HCT116 (cell line): Measurements from ENCODE around the gene WDR33. TPM values are rescaled to one million over a fixed set of nuclear protein-coding genes. Genes with fewer than 3 reads are reported as not detected.

ENCODE experiments used
- ATAC-seq: fragments of 200-7000 bp; cut with Tn5 transposase; 2 replicates; pipeline ENCODE4 v1.9.1; 2020; ENCODE audit warnings: mild to moderate bottlenecking, moderate library complexity
- BruUV-seq: library from RNA; stranded (reverse); fragments of 400-500 nt; replicated peaks from 2 replicates; lab custom pipeline; 2021; lab: Mats Ljungman, UMichigan
- CTCF ChIA-PET: fragments of 300-600 bp; sonication (Branson Sonifier 250); formaldehyde crosslinking; loops from one replicate; lab custom pipeline; 2021; ENCODE audit warnings: antibody characterized with exemption; lab: Charles Lee
- POLR2A ChIA-PET: fragments of 300-600, 350-600 bp; sonication (Branson Sonifier 250); formaldehyde crosslinking; loops from one replicate; lab custom pipeline; 2021; ENCODE audit warnings: antibody characterized with exemption; lab: Charles Lee
- RAD21 ChIA-PET, 2 experiments: fragments of 300-600 bp; sonication (Branson Sonifier 250); formaldehyde crosslinking; loops; one replicate each; lab custom pipeline; 2023; ENCODE audit warnings: low total read pairs in 2 of 2; ENCODE audit not compliant: uncharacterized antibody in 2 of 2, unreplicated experiment in 2 of 2, low non-redundant PET in 1 of 2; lab: Charles Lee
- DNase-seq: peaks from one replicate; pipeline ENCODE4 v3.0.0-alpha.2; 2010; ENCODE audit warnings: low read depth, low spot score
- H2AFZ ChIP-seq: fragments of 200-600 bp; shearing (Covaris generic), sonication (generic); 2 replicates; pipeline ENCODE4 v1.6.1; 2017; ENCODE audit warnings: low read depth, mixed run types, mixed read lengths, antibody characterized with exemption, low read length; ENCODE audit not compliant: poor library complexity, severe bottlenecking
- H3K27ac ChIP-seq: 2 replicates; pipeline ENCODE4 v1.5.1; 2012; ENCODE audit warnings: low read depth, low read length
- H3K27me3 ChIP-seq: fragments of 200-600 bp; sonication (generic); 2 replicates; pipeline ENCODE4 v1.6.1; 2016; ENCODE audit warnings: mixed run types, low read length, mixed read lengths; ENCODE audit not compliant: insufficient read depth
- H3K36me3 ChIP-seq, 2 experiments: fragments of 200-500 bp in 1 of 2; fragments of 200-600 bp in 1 of 2; sonication (Bioruptor generic) in 1 of 2; sonication (generic) in 1 of 2; 2 replicates each; pipeline versions ENCODE4 v1.5.1 to v1.6.1; 2014 to 2016; ENCODE audit warnings: low read length in 2 of 2, inconsistent platforms in 1 of 2, mixed read lengths in 1 of 2, mixed run types in 1 of 2; ENCODE audit not compliant: insufficient read depth in 2 of 2, control insufficient read depth in 1 of 2
- H3K4me1 ChIP-seq, 2 experiments: fragments of 200-600 bp in 1 of 2; sonication (generic) in 1 of 2; 2 replicates each; pipeline versions ENCODE4 v1.5.1 to v1.6.1; 2012 to 2017; ENCODE audit warnings: low read length in 2 of 2, inconsistent platforms in 1 of 2, mild to moderate bottlenecking in 1 of 2, mixed read lengths in 1 of 2, mixed run types in 1 of 2, moderate library complexity in 1 of 2; ENCODE audit not compliant: insufficient read depth in 2 of 2, control insufficient read depth in 1 of 2
- H3K4me2 ChIP-seq: fragments of 200-600 bp; sonication (generic); 2 replicates; pipeline ENCODE4 v1.6.1; 2017; ENCODE audit warnings: mixed run types, low read length, mixed read lengths
- H3K4me3 ChIP-seq, 2 experiments: fragments of 200-600 bp in 1 of 2; sonication (generic) in 1 of 2; replicated peaks in 1 of 2; 2 replicates each; pipeline ENCODE4 v1.5.1; 2011 to 2016; ENCODE audit warnings: low read length in 2 of 2, control low read depth in 1 of 2, low read depth in 1 of 2, mild to moderate bottlenecking in 1 of 2, mixed read lengths in 1 of 2, mixed run types in 1 of 2
- H3K79me2 ChIP-seq: fragments of 200-600 bp; sonication (generic); 2 replicates; pipeline ENCODE4 v1.6.1; 2017; ENCODE audit warnings: mild to moderate bottlenecking, mixed run types, low read length, moderate library complexity, mixed read lengths; ENCODE audit not compliant: insufficient read depth
- H3K9ac ChIP-seq: fragments of 200-600 bp; sonication (generic); 2 replicates; pipeline ENCODE4 v1.6.1; 2016; ENCODE audit warnings: low read length, mixed read lengths
- H3K9me2 ChIP-seq: fragments of 200-600 bp; sonication (generic), shearing (Covaris generic); 2 replicates; pipeline ENCODE4 v1.6.1; 2017; ENCODE audit warnings: mixed run types, mild to moderate bottlenecking, moderate library complexity; ENCODE audit not compliant: insufficient read depth
- H3K9me3 ChIP-seq, 2 experiments: fragments of 200-500 bp in 1 of 2; fragments of 200-600 bp in 1 of 2; sonication (Bioruptor generic) in 1 of 2; sonication (generic) in 1 of 2; 2 replicates each; pipeline ENCODE4 v1.6.1; 2014 to 2017; ENCODE audit warnings: low read length in 2 of 2, mixed read lengths in 2 of 2, inconsistent platforms in 1 of 2, low read depth in 1 of 2, mild to moderate bottlenecking in 1 of 2, mixed run types in 1 of 2, moderate library complexity in 1 of 2; ENCODE audit not compliant: control insufficient read depth in 1 of 2, insufficient read depth in 1 of 2
- H4K20me1 ChIP-seq: fragments of 200-600 bp; sonication (generic), shearing (Covaris generic); 2 replicates; pipeline ENCODE4 v1.6.1; 2017; ENCODE audit warnings: mixed run types, mild to moderate bottlenecking, moderate library complexity; ENCODE audit not compliant: insufficient read depth
- ATF3 ChIP-seq: IDR thresholded peaks from 2 replicates; pipeline ENCODE4 v1.6.1; 2012
- CBX3 ChIP-seq: IDR thresholded peaks from 2 replicates; pipeline ENCODE4 v1.6.1; 2012; ENCODE audit warnings: low read depth
- EGR1 ChIP-seq: IDR thresholded peaks from 2 replicates; pipeline ENCODE4 v1.6.1; 2012; ENCODE audit warnings: low read depth
- EZH2 ChIP-seq: fragments of 200-600 bp; sonication (generic); IDR thresholded peaks from 2 replicates; pipeline ENCODE4 v1.6.1; 2017; ENCODE audit warnings: antibody characterized with exemption, mixed run types
- EZH2phosphoT487 ChIP-seq: fragments of 200-600 bp; IDR thresholded peaks from 2 replicates; pipeline ENCODE4 v1.6.1; 2018; ENCODE audit warnings: antibody characterized with exemption, borderline replicate concordance
- FOSL1 ChIP-seq: IDR thresholded peaks from 2 replicates; pipeline ENCODE4 v1.6.1; 2012; ENCODE audit warnings: low read depth
- JUND ChIP-seq: IDR thresholded peaks from 2 replicates; pipeline ENCODE4 v1.6.1; 2012
- MAX ChIP-seq: IDR thresholded peaks from 2 replicates; pipeline ENCODE4 v1.6.1; 2012
- POLR2A ChIP-seq: IDR thresholded peaks from 2 replicates; pipeline ENCODE4 v1.7.0; 2011; ENCODE audit warnings: borderline replicate concordance; ENCODE audit not compliant: insufficient read depth, insufficient read length; ENCODE audit errors: extremely low read depth
- POLR2AphosphoS5 ChIP-seq: IDR thresholded peaks from 2 replicates; pipeline ENCODE4 v1.6.1; 2011; ENCODE audit warnings: mild to moderate bottlenecking, low read depth, low read length, moderate library complexity
- RAD21 ChIP-seq: IDR thresholded peaks from 2 replicates; pipeline ENCODE4 v1.6.1; 2012; ENCODE audit warnings: low read depth, mild to moderate bottlenecking
- REST ChIP-seq: IDR thresholded peaks from 2 replicates; pipeline ENCODE4 v1.6.1; 2012; ENCODE audit warnings: low read depth
- SIN3A ChIP-seq: IDR thresholded peaks from 2 replicates; pipeline ENCODE4 v1.6.1; 2012; ENCODE audit warnings: low read depth
- SP1 ChIP-seq: IDR thresholded peaks from 2 replicates; pipeline ENCODE4 v1.6.1; 2012; ENCODE audit warnings: low read depth
- SRF ChIP-seq: IDR thresholded peaks from 2 replicates; pipeline ENCODE4 v1.6.1; 2012; ENCODE audit warnings: low read depth
- TCF7L2 ChIP-seq: IDR thresholded peaks from 2 replicates; pipeline ENCODE4 v1.7.0; 2011; ENCODE audit warnings: borderline replicate concordance, inconsistent platforms; ENCODE audit not compliant: insufficient read depth, insufficient read length; ENCODE audit errors: extremely low read depth
- YY1 ChIP-seq: IDR thresholded peaks from 2 replicates; pipeline ENCODE4 v1.6.1; 2011; ENCODE audit warnings: low read length, low read depth, moderate library complexity, mild to moderate bottlenecking; ENCODE audit not compliant: insufficient replicate concordance; ENCODE audit errors: extremely low read depth
- ZFX ChIP-seq: fragments of 450-650 bp; IDR thresholded peaks from 2 replicates; pipeline ENCODE4 v1.6.1; 2017
- intact Hi-C: fragments of 100-400 bp; cut with micrococcal nuclease; formaldehyde crosslinking; loops from 2 replicates; pipeline ENCODE4 v1.10.0; 2022
- total RNA-seq: library from RNA; stranded (reverse); gene quantifications from one replicate; pipeline ENCODE4 v1.2.1, GENCODE V29; 2021; ENCODE audit not compliant: unreplicated experiment
- TF ChIP-seq, protein P1 (sequence below), 3 experiments: fragments of 200-600 bp in 1 of 3; sonication (generic) in 1 of 3; IDR thresholded peaks in 2 of 3; conservative IDR thresholded peaks in 1 of 3; 2 replicates each; pipeline ENCODE4 v1.5.1; 2012 to 2017; ENCODE audit warnings: low read depth in 2 of 3, low read length in 2 of 3, antibody characterized with exemption in 1 of 3, borderline replicate concordance in 1 of 3, control low read depth in 1 of 3, mild to moderate bottlenecking in 1 of 3, mixed read lengths in 1 of 3, mixed run types in 1 of 3, moderate library complexity in 1 of 3; ENCODE audit not compliant: insufficient read depth in 1 of 3
- TF ChIP-seq, protein P2 (sequence below): IDR thresholded peaks from 2 replicates; pipeline ENCODE4 v1.6.1; 2011; ENCODE audit warnings: mild to moderate bottlenecking, low read length, moderate library complexity; ENCODE audit not compliant: insufficient replicate concordance; ENCODE audit errors: extremely low read depth

Gene WDR33
- total RNA-seq, 1 experiment from 2014 or later, result 52.5 TPM

GRCh38 chr2:127704641-127705390 lies 106.2 kb downstream of the WDR33 start:
- no TSS peak for BruUV-seq
- RAD21 ChIA-PET, result no interaction called here
- no peak for TF ChIP-seq EGR1
- TF ChIP-seq EZH2phosphoT487, result no peak
- TF ChIP-seq POLR2A, result no peak
- no peak for TF ChIP-seq FOSL1
- TF ChIP-seq MAX, result no peak
- TF ChIP-seq SRF, result no peak
- no peak for TF ChIP-seq REST
- TF ChIP-seq CBX3, result no peak
- TF ChIP-seq EZH2, result no peak
- no peak for TF ChIP-seq RAD21
- no peak for TF ChIP-seq TCF7L2
- TF ChIP-seq POLR2AphosphoS5, result no peak
- no peak for TF ChIP-seq JUND
- TF ChIP-seq SIN3A, result no peak
- no peak for TF ChIP-seq YY1
- TF ChIP-seq ATF3, result no peak
- TF ChIP-seq, protein P1, sequence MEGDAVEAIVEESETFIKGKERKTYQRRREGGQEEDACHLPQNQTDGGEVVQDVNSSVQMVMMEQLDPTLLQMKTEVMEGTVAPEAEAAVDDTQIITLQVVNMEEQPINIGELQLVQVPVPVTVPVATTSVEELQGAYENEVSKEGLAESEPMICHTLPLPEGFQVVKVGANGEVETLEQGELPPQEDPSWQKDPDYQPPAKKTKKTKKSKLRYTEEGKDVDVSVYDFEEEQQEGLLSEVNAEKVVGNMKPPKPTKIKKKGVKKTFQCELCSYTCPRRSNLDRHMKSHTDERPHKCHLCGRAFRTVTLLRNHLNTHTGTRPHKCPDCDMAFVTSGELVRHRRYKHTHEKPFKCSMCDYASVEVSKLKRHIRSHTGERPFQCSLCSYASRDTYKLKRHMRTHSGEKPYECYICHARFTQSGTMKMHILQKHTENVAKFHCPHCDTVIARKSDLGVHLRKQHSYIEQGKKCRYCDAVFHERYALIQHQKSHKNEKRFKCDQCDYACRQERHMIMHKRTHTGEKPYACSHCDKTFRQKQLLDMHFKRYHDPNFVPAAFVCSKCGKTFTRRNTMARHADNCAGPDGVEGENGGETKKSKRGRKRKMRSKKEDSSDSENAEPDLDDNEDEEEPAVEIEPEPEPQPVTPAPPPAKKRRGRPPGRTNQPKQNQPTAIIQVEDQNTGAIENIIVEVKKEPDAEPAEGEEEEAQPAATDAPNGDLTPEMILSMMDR (IDR thresholded peaks at IDR 0.05 in 2 of 3, conservative IDR thresholded peaks at IDR 0.05 in 1 of 3; ENCODE audit: borderline replicate concordance in 1 of 3, insufficient read depth in 1 of 3, low read depth in 2 of 3, low read length in 2 of 3), result no peak
- TF ChIP-seq ZFX, result no peak
- no peak for TF ChIP-seq SP1
- TF ChIP-seq, protein P2, sequence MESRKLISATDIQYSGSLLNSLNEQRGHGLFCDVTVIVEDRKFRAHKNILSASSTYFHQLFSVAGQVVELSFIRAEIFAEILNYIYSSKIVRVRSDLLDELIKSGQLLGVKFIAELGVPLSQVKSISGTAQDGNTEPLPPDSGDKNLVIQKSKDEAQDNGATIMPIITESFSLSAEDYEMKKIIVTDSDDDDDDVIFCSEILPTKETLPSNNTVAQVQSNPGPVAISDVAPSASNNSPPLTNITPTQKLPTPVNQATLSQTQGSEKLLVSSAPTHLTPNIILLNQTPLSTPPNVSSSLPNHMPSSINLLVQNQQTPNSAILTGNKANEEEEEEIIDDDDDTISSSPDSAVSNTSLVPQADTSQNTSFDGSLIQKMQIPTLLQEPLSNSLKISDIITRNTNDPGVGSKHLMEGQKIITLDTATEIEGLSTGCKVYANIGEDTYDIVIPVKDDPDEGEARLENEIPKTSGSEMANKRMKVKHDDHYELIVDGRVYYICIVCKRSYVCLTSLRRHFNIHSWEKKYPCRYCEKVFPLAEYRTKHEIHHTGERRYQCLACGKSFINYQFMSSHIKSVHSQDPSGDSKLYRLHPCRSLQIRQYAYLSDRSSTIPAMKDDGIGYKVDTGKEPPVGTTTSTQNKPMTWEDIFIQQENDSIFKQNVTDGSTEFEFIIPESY, result no peak
- ATAC-seq (no peak), DNase-seq (no peak)
- no peak overlapping the region for H3K27ac ChIP-seq
- peaks cover 11 to 25% of the 10 kb centered on the region in 2 experiments for H3K36me3 ChIP-seq
- no peak overlapping the region for H2AFZ ChIP-seq
- H3K4me3 ChIP-seq, result no peak overlapping the region
- CTCF ChIA-PET, result interaction anchor here (0.8 kb wide), 1 partner anchor 55 kb away, joined by 3 read pairs; no protein-coding TSS in a partner anchor
- no peaks in the 10 kb centered on the region for H4K20me1 ChIP-seq
- no peaks in the 10 kb centered on the region for H3K27me3 ChIP-seq
- no peaks in the 10 kb centered on the region for H3K9me3 ChIP-seq
- no peaks in the 10 kb centered on the region for H3K9me2 ChIP-seq
- H3K4me2 ChIP-seq, result no peak overlapping the region
- peaks cover 13 to 27% of the 10 kb centered on the region in 2 experiments for H3K4me1 ChIP-seq
- POLR2A ChIA-PET, result no interaction called here
- H3K79me2 ChIP-seq, result peaks cover 13% of the 10 kb centered on the region
- intact Hi-C loops, result no loop called here
- H3K9ac ChIP-seq, result no peak overlapping the region
